HUDEP-2 (cell line): ENCODE results near the gene MGAT1.

Source experiments
- DNase-seq, 76 experiments: peaks; one replicate each; lab custom pipeline; 2025; ENCODE audit not compliant: unreplicated experiment in 76 of 76; lab: John Stamatoyannopoulos, UW

Gene MGAT1

GRCh38 chr5:180824630-180825476 lies 22.2 kb upstream of the MGAT1 start:
- no peak for DNase-seq

- no peak for DNase-seq
Observed at GRCh38 chr5:180823940-180824629, 21.5 kb upstream of the MGAT1 start.

- DNase-seq: no peak
Observed at GRCh38 chr5:180823346-180823745, 20.7 kb upstream of the MGAT1 start.

- DNase-seq: no peak
Observed at GRCh38 chr5:180821538-180821937, 18.9 kb upstream of the MGAT1 start.

DNA sequence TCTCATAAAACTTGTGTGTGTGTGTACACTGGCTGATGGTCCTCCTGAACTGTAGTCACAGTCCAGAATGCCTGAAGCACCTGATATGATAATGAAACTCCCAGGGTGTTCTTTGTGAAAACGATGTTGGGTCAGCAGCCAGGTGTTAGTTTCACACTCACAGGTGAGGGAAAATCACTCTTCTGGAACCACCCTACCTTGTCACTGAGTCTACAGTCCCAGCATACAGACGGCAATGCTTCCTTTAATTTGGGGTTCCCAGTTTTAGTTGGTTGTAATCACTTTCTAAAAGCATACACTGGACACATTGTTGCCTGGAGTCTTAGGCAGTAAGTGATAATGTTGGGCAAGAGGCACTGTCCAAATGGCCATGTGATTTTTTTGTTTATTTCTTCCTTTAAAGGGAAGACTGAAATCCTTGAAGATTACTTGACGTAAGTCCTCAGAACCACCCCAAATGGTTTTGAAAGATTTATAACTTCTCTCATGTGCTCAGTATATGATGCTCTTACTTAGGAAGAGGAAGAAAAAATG lies 18.2 kb upstream of the MGAT1 start:
- no peak for DNase-seq

GRCh38 chr5:180818677-180819341 lies 16.2 kb upstream of the MGAT1 start:
- DNase-seq: no peak

DNA sequence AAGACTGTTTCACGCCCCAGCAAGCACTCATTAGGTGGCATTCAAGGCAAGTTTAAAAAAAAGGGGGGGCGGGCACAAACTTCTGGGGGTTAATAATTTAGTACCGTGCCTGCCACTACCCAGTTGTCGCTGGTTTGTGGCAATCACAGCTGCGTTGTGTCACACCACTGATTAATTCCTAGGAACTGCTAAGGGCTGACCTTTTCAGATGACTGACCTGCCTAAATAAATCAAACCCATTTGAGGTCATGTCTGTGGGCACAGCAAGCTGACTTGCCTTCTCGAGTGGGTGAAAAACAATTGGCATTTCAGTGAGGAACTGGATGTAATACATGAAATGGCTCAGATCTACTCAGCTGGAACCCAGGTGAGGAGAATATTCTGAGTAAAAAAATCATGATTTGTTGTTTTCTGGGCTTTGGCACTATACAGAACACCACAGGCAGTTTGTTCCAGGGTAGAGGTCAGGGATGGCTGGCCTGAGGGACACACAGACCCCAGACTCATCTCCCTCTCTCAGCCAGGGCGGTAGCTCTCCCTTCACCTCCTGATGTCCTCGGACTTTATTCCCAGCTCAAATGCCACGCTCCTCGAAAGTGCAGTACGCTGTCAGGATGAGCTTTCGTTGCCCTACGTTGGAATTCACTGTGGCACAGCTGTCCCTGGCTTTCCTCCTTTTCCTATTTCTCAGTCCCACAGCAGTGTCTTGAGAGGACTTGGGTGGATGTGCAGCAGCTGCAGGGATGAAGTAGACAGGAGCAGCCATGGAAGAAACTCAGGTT lies 15.5 kb upstream of the MGAT1 start:
- no peak for DNase-seq

DNA sequence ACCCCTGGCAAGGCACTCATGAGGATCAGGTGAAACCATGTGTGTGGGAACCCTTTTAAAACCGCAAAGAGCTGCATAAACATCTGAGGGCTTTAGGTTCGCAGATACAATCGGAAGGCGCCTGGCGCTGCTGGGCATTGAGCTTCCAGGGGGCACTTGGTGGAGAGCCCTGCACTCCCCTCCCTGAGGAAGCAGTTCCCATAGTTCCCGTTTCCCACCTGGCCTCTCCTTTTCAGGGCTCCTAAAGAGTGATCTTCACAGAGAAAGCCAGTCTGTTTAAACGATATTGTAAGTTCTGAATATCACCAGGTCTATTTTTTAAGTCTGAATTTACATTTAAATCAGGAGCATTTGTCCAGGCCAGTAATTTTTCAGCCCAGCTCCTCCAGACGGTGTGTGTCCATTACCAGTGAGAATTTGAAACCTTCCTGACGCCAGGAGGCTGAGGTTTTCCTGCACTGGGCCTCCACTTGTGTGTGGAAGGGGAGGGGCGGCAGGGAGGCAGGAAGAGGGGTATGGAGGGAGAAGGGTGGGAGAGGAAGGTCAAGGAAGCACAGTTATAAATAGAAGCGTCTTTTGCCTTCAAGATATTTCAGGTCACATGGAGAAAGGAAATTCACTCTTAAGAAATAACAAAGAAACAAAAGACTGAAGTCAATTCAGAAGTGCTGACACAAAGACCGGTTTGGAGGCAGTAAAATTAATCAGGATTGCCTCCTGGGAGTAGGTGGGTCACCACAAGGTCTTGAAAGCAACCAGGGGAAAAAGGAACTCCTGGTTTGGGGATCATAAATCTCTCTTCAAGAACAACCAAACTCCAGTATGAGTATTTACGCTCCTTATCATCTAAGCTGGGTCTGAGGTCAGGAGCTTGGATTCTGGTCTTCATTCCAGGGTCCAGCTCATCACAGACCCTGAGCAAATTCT lies 14.3 kb upstream of the MGAT1 start:
- no peak for DNase-seq

DNA sequence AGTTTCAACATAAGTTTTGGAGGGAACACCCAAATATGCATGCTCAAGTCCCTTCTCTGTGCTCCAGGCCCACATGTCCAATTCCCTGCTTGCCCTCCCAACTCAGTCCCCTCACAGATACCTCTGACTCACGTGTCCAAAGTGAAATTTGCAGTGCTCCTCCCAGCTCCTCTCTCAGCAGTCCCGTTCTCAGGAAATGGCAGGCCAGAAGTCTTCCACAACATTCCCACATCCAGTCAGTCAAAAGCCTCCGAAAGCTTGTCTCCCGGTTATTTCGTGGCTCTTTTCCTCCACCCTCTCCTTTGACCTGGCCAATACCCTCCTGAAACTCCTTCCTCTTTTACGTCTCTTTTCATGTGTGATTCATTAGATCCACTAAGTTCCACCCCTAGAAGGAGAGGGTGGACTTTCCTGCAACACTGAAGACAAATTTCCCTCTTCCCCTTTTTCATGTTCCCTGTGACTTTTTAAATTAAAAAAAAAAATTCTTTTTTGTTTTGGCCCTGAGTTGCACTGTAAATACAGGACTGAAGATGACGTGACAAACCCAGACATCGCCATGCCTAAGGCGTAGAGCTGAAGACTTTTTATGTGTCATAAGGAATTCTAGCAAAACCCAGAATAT lies 12.8 kb upstream of the MGAT1 start:
- no peak for DNase-seq

DNA sequence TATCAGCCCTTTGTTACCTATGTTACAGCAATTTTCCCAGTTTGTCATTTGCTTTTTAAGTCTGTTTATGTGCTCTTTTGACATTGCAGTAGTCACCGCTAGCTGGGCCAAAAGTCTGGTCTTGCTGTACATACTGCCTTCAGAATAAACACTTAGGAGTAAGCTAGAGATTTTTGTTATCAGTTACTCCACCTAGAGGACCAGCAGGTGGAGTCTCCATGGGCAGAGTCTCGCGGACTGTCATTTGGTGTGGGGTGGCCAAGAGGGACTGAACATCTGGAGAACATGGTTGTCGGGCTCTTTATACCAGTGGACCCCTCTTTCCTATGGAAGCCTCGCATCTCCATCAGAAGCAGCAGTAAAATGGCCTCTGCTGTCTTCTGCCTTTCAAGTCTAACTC lies 10.8 kb upstream of the MGAT1 start:
- DNase-seq: no peak

- no peak for DNase-seq
Observed at GRCh38 chr5:180811623-180812124, 9.1 kb upstream of the MGAT1 start.

- peak in 16 of 76 experiments; percentile 15 to 62 (median 46) for DNase-seq
Observed at GRCh38 chr5:180810959-180811622, 8.5 kb upstream of the MGAT1 start.

GRCh38 chr5:180810210-180810958 lies 7.8 kb upstream of the MGAT1 start:
- peak; percentile 51 to 97 (median 90) for DNase-seq

DNA sequence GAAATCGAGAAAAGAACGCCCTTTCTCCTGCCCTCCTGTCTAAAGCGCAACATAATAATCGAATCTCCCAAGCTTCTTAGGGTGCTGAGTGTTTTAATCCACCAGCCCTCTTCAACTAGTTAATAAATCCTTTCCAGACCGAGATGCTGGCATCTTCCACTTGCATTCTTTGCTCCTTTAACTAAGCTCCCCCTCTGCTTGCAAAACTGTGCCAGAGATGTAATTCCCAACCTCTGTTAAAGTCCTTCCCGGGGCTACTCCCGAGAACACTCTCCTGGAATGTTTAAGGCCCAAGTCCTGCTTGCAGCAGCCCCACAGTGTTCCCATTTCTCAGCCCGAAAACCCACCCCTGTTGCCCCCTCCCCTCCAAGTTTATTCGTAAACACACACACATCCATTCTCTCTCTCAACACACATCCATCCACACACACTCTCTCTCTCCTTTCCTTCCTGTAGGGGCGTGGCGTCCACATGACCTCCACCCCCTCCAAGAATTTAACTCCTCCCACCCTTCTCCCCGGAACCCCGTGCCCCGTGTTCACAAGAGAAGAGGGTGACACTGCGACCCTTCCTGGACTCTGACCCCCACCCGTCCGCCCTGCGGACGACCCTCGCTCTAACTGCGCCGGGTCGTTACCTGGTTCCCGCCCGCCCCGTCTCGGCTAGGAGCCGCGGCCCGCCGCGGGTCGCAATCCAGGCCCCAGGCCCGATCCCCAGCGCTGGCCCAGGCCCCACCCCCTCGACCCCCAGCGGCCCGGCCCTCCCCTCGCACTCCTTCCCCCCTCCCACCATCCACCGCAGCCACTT lies 7.0 kb upstream of the MGAT1 start:
- peak in 74 of 76 experiments; percentile 34 to 92 (median 78) for DNase-seq

GRCh38 chr5:180808461-180809000 lies 5.9 kb upstream of the MGAT1 start:
- no peak for DNase-seq

DNA sequence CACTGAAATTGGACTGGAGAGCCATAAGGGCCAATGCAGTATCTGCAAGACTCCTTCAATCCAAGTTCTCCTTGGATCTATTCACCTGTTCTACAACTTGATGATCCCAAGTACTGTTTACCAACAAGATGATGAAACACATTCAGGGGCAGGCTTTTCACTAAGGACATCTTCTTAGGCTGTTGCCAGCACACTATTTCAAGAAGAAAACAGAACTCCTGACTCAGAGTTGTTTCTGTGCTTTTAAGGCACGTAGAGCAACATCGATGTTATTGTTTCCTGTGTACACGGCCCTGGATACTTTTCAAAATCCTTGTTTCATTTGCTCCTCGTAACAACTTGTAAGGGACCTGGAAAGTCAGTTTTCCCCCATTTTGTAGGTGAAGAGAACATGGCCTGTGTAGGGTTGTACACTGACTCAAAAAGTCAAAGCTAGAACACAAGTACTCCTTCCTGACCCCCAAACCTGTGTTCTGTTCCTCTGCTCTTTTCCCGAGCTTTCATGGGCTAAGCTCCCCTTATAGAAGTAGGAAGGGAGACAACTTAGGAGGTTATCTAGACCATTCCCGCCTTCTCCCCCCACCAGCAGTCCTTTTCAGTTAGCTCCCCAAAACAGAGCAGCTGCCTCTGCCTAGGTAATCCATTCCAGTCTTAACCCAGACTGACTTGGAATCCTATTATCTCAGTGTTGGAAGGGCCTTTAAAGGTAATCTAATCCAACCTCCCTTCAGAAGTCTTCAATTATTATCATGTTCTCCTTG lies 5.2 kb upstream of the MGAT1 start:
- DNase-seq: no peak
